GM18502 (cell line): ENCODE measurements around the gene AQP9.

Source experiments
- ATAC-seq: cut with Tn5 transposase; IDR thresholded peaks from one replicate; pipeline ENCODE4 v1.9.1; 2021; ENCODE audit warnings: mild to moderate bottlenecking; ENCODE audit not compliant: unreplicated experiment, poor library complexity

Gene AQP9

GRCh38 chr15:58139276-58139988, 1.3 kb downstream of the AQP9 start:
- ATAC-seq: no peak

GRCh38 chr15:58139989-58140522, 1.9 kb downstream of the AQP9 start:
- ATAC-seq: no peak

- no peak for ATAC-seq
These were observed 3.7 kb downstream of the AQP9 start for GRCh38 chr15:58141894-58142293.

GRCh38 chr15:58142827-58143461, 4.8 kb downstream of the AQP9 start:
- ATAC-seq: no peak

- no peak for ATAC-seq
These were observed 7.4 kb downstream of the AQP9 start for GRCh38 chr15:58145606-58146005.

- no peak for ATAC-seq
These were observed 8.0 kb downstream of the AQP9 start for GRCh38 chr15:58146211-58146610.

GRCh38 chr15:58146749-58147148, 8.6 kb downstream of the AQP9 start:
- ATAC-seq: no peak

GRCh38 chr15:58147171-58147611, 9.0 kb downstream of the AQP9 start:
- ATAC-seq: no peak

- no peak for ATAC-seq
These were observed 9.9 kb downstream of the AQP9 start for GRCh38 chr15:58148120-58148519.

GRCh38 chr15:58148633-58149445, 10.7 kb downstream of the AQP9 start:
- ATAC-seq: no peak

GRCh38 chr15:58154769-58155168, 16.6 kb downstream of the AQP9 start:
- ATAC-seq: no peak

- ATAC-seq: no peak
These were observed 21.7 kb downstream of the AQP9 start for GRCh38 chr15:58159827-58160386.

- no peak for ATAC-seq
These were observed 23.3 kb downstream of the AQP9 start for GRCh38 chr15:58161436-58161930.

GRCh38 chr15:58163985-58164384, 25.8 kb downstream of the AQP9 start:
- ATAC-seq: no peak

- no peak for ATAC-seq
These were observed 26.7 kb downstream of the AQP9 start for GRCh38 chr15:58164926-58165325.

- no peak for ATAC-seq
These were observed 27.5 kb downstream of the AQP9 start for GRCh38 chr15:58165661-58166060.

- no peak for ATAC-seq
These were observed 29.0 kb downstream of the AQP9 start for GRCh38 chr15:58167095-58167691.

- ATAC-seq: no peak
These were observed 31.8 kb downstream of the AQP9 start for GRCh38 chr15:58169934-58170333.

GRCh38 chr15:58171476-58172061, 33.4 kb downstream of the AQP9 start:
- ATAC-seq: no peak

GRCh38 chr15:58174709-58175108, 36.5 kb downstream of the AQP9 start:
- no peak for ATAC-seq
